Choroid plexus epithelial cell (primary cell): ENCODE data around the gene FBXW8.
A peak's percentile ranks its signal among the peaks of the same experiment; 100 is the strongest.

Source experiments
- DNase-seq: peaks from one replicate; pipeline ENCODE4 v3.0.0-alpha.2; 2010; ENCODE audit warnings: low read depth
- H3K4me3 ChIP-seq: 2 replicates; pipeline ENCODE4 v1.5.1; 2011; ENCODE audit warnings: low read depth, mild to moderate bottlenecking, control low read depth, low read length, moderate library complexity
- CTCF ChIP-seq: conservative IDR thresholded peaks from 2 replicates; pipeline ENCODE4 v1.5.1; 2011; ENCODE audit warnings: low read depth, mild to moderate bottlenecking, control low read depth, inconsistent platforms, low read length, moderate library complexity

FBXW8 gene

GRCh38 chr12:117023998-117024960 lies 113.5 kb downstream of the FBXW8 start:
- H3K4me3 ChIP-seq = no peak overlapping the region
- DNase-seq = no peak
- no peak for TF ChIP-seq CTCF

- DNase-seq = no peak
These were observed 114.3 kb downstream of the FBXW8 start for GRCh38 chr12:117024961-117025480.

GRCh38 chr12:117025481-117026151 lies 114.9 kb downstream of the FBXW8 start:
- peak; percentile 71 for DNase-seq
- no peak overlapping the region for H3K4me3 ChIP-seq
- TF ChIP-seq CTCF = peak; percentile 88

More at GRCh38 chr12:117024961-117025480, 114.3 kb downstream of the FBXW8 start:
- no peak for TF ChIP-seq CTCF
- no peak overlapping the region for H3K4me3 ChIP-seq

- TF ChIP-seq CTCF = no peak
- H3K4me3 ChIP-seq = no peak overlapping the region
- DNase-seq = no peak
These were observed 115.6 kb downstream of the FBXW8 start for GRCh38 chr12:117026343-117026742.

- no peak for TF ChIP-seq CTCF
- no peak for DNase-seq
- no peak overlapping the region for H3K4me3 ChIP-seq
These were observed 116.1 kb downstream of the FBXW8 start for GRCh38 chr12:117026921-117027250.

DNA sequence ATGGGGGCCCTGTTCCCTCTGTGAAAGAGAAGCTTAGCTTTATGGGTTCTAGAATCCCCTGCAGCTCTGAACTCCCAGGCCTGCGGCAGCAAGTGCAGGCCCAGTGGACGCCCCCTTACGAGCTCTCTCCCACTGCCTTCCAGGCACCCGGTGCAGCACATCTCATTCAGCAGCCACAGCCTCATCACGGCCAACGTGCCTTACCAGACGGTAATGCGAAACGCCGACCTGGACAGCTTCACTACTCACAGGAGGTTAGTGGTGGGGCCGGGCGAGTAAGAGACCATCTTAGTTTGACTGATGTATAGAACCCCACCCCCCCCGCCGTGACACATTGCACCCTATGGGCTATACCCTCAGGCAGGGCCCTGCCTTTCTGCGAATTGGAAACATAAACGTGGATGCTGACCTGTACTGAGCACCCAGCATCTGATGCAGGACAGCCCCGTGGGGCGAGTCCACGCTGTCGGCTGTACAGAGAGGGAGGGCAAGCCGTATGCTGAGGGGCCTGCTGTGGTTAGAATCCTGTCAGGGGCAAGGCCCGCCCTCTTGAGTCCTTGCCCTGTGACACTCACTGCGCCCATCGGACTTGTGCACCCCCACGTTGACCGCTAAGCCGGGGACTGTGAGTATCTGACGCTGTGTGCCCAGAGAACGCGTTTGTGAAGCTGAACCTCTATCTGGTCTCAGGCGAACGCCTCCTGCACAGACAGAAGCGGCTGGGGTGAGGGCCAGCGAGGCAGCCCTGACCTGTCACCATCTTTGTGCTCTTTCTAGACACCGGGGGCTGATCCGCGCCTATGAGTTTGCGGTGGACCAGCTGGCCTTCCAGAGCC lies 116.7 kb downstream of the FBXW8 start:
- TF ChIP-seq CTCF = no peak
- H3K4me3 ChIP-seq = no peak overlapping the region
- DNase-seq = no peak
